Esophagus (tissue), 2 donors: ENCODE results near the gene GIMAP6. TPM values are rescaled to one million over a fixed set of nuclear protein-coding genes. Genes with fewer than 3 reads are reported as not detected.
"Not testable (repeated sequence)": the region's sequence is repeated elsewhere in the genome, so short reads cannot be mapped to it uniquely, and the experiment has no call there.

Experiments
- H3K27ac ChIP-seq, 2 donors: one replicate each; pipeline ENCODE4 v1.5.1; 2013; ENCODE audit warnings: low read depth in 2 of 2, mild to moderate bottlenecking in 2 of 2, inconsistent platforms in 1 of 2, low read length in 1 of 2, moderate library complexity in 1 of 2
- H3K27me3 ChIP-seq, 2 donors: one replicate each; pipeline ENCODE4 v1.6.1; 2013; ENCODE audit warnings: low read length in 2 of 2, control low read depth in 1 of 2, mild to moderate bottlenecking in 1 of 2; ENCODE audit not compliant: insufficient read depth in 2 of 2, control insufficient read depth in 1 of 2
- H3K36me3 ChIP-seq, 2 donors: one replicate each; pipeline ENCODE4 v1.6.1; 2013; ENCODE audit warnings: low read length in 1 of 2; ENCODE audit not compliant: control insufficient read depth in 2 of 2, insufficient read depth in 2 of 2
- H3K4me1 ChIP-seq, 2 donors: one replicate each; pipeline ENCODE4 v1.6.1; 2013; ENCODE audit warnings: low read length in 1 of 2; ENCODE audit not compliant: control insufficient read depth in 2 of 2, insufficient read depth in 2 of 2
- H3K4me3 ChIP-seq, 2 donors: one replicate each; pipeline ENCODE4 v1.5.1; 2013; ENCODE audit warnings: low read length in 2 of 2, mild to moderate bottlenecking in 2 of 2, low read depth in 1 of 2, moderate library complexity in 1 of 2
- H3K9me3 ChIP-seq, 2 donors: one replicate each; pipeline ENCODE4 v1.6.1; 2013; ENCODE audit warnings: mild to moderate bottlenecking in 2 of 2, low read depth in 1 of 2, low read length in 1 of 2, moderate library complexity in 1 of 2; ENCODE audit not compliant: control insufficient read depth in 2 of 2, insufficient read depth in 1 of 2
- WGBS, 2 donors: extraction: QIAGEN DNeasy Blood & Tissue Kit; methylation state at CpG; one replicate each; pipeline ENCODE4 v1.1.7; 2013; 5-methylcytosine and 5-hydroxymethylcytosine counted together
- polyA plus RNA-seq, 2 donors: library from polyadenylated mRNA; stranded (reverse); fragments of 200-250 nt; gene quantifications; one replicate each; pipeline ENCODE4 v1.2.3, GENCODE V29; 2013
- donor health status: healthy with polysubstance abuse.
- donor health status: Bipolar disorder and iron deficiency.

Gene GIMAP6
- polyA plus RNA-seq, 2 donors = 2.7 to 2.8 TPM

DNA sequence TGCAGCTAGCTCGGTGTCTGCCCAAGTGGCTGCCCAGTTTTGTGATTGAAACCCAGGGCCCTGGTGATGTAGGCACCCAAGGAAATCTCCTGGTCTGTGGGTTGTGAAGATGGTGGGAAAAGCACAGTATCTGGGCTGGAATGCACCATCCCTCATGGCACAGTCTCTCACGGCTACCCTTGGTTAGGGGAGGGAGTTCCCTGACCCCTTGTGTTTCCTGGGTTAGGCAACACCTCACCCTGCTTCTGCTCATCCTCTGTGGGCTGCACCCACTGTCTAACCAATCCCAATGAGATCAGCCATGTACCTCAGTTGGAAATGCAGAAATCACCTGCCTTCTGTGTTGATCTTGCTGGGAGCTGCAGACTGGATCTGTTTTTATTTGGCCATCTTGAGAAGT lies 37.4 kb downstream of the GIMAP6 start:
- Histone ChIP-seq H3K27ac (no peak overlapping the region), H3K4me1 (no peaks in the 10 kb centered on the region), H3K36me3 (no peaks in the 10 kb centered on the region), H3K27me3 (no peaks in the 10 kb centered on the region), H3K9me3 (peaks cover 5 to 6% of the 10 kb centered on the region in 2 donors), H3K4me3 (no peak overlapping the region)
- WGBS, 2 donors = 76 to 82% methylated on average over 2 of the region's 2 CpGs

- WGBS, 2 donors = 78 to 81% methylated on average over 1 of the region's 1 CpG
- H3K27ac ChIP-seq = no peak overlapping the region
- no peaks in the 10 kb centered on the region for H3K27me3 ChIP-seq
- no peaks in the 10 kb centered on the region for H3K4me1 ChIP-seq
- H3K4me3 ChIP-seq = no peak overlapping the region
- H3K9me3 ChIP-seq = no peaks in the 10 kb centered on the region
- H3K36me3 ChIP-seq = no peaks in the 10 kb centered on the region
Observed at GRCh38 chr7:150587551-150587950, 44.6 kb downstream of the GIMAP6 start.

GRCh38 chr7:150586785-150587152 lies 45.4 kb downstream of the GIMAP6 start:
- no peaks in the 10 kb centered on the region for H3K27me3 ChIP-seq
- no peaks in the 10 kb centered on the region for H3K4me1 ChIP-seq
- H3K36me3 ChIP-seq = no peaks in the 10 kb centered on the region
- H3K27ac ChIP-seq = peak overlapping the region; percentile 5 to 31
- no peak overlapping the region for H3K4me3 ChIP-seq
- no peaks in the 10 kb centered on the region for H3K9me3 ChIP-seq

DNA sequence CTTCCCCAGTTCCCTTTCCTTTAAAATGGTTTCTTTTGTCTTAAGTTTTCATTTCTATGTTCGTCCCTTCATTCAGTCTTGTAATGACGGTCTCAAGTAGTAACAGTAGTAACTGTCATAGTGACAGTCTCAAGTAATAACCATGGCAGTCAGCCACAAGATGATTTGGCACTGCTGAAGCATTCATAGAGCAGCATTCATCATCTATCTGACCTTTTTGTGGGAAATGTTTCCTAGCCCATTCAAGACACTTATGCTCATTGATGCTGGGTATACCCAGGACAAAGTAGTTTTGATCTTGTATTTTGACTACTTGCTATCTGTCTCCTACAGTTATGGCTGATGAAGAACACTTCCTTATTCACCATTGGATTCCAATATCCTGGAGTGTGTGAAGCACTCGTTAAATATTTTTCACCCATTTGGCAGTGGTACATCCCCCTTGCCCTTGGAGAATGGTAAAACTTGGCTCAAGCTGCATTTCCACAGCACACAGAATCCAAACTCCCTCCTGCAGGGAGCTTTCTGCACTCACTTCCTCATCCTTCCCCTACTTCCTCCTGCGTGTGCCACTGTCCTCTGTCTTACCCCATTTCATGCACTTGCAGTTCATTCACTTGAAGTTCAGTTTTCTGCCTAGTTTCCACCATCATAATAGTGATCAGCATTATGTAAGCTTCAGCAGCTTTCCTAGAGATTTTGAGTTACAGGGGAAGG lies 46.0 kb downstream of the GIMAP6 start:
- peak overlapping the region in 1 of 2 donors; percentile 7 for H3K27ac ChIP-seq
- H3K36me3 ChIP-seq = no peaks in the 10 kb centered on the region
- no peaks in the 10 kb centered on the region for H3K27me3 ChIP-seq
- H3K4me3 ChIP-seq = no peak overlapping the region
- H3K4me1 ChIP-seq = no peaks in the 10 kb centered on the region
- peaks cover 0 to 2% of the 10 kb centered on the region in 2 donors for H3K9me3 ChIP-seq
- 54 to 62% methylated on average over 4 of the region's 4 CpGs for WGBS, 2 donors

DNA sequence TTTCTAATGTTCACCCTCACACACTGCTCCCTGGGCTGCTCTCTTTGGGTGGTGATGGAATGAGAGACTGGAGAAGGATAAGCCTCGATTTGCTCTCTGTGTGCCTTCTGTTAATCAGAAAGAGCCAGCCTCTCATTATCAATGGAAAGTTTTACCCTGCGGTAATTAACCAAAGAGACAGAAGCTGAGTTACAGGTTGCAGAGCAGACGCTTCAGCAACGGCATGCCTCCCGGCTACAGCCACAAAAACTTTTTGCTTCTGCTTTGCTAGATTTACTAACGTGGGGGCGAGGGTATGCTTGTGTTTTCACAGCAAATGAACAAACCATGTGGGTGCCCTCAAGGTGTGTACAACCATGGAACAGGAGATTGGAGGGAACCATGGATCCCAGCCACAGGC lies 47.0 kb downstream of the GIMAP6 start:
- H3K4me1 ChIP-seq = no peaks in the 10 kb centered on the region
- H3K4me3 ChIP-seq = no peak overlapping the region
- no peaks in the 10 kb centered on the region for H3K27me3 ChIP-seq
- H3K9me3 ChIP-seq = peaks cover 0 to 2% of the 10 kb centered on the region in 2 donors
- 76 to 80% methylated on average over 7 of the region's 7 CpGs for WGBS, 2 donors
- H3K27ac ChIP-seq = no peak overlapping the region
- no peaks in the 10 kb centered on the region for H3K36me3 ChIP-seq

DNA sequence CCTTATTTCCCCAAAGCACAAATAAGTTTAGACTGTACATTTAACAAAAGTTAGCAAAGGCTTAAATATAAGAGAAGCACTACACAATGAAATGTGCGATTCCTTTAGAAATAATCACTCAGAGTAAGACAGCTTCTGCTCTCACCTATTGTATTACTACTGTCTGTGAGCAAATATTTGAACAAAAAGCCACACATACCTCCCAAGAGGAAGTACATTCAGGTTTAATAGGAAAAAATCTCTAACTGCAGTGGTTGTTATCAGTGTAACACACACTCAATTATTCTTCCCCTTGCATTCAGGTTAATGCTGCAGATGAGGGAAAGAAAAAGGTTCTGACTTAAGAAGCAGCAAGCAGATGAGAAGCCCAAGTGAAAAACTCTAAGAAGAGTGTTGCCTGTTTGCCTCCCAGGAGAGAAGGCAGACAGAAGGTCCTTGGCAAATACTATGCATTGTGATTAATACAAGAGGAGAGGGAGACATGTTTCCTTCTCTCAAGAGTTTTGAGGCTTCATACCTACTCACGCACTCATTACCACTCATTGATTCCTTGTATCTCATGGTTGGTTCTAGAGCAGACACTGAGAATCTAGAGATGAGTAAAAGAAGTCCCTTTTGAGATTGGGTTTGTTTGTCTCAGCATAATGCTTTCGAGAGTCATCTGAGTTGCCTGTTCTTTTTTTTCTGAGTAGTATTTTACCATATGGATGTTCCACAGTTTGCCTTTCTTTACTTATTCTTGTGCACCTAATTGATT lies 51.4 kb downstream of the GIMAP6 start:
- H3K4me3 ChIP-seq = no peak overlapping the region
- WGBS, 2 donors = 74 to 78% methylated on average over 3 of the region's 3 CpGs
- no peaks in the 10 kb centered on the region for H3K27me3 ChIP-seq
- H3K36me3 ChIP-seq = no peaks in the 10 kb centered on the region
- H3K4me1 ChIP-seq = no peaks in the 10 kb centered on the region
- H3K27ac ChIP-seq = no peak overlapping the region
- peaks cover 0 to 2% of the 10 kb centered on the region in 2 donors for H3K9me3 ChIP-seq

DNA sequence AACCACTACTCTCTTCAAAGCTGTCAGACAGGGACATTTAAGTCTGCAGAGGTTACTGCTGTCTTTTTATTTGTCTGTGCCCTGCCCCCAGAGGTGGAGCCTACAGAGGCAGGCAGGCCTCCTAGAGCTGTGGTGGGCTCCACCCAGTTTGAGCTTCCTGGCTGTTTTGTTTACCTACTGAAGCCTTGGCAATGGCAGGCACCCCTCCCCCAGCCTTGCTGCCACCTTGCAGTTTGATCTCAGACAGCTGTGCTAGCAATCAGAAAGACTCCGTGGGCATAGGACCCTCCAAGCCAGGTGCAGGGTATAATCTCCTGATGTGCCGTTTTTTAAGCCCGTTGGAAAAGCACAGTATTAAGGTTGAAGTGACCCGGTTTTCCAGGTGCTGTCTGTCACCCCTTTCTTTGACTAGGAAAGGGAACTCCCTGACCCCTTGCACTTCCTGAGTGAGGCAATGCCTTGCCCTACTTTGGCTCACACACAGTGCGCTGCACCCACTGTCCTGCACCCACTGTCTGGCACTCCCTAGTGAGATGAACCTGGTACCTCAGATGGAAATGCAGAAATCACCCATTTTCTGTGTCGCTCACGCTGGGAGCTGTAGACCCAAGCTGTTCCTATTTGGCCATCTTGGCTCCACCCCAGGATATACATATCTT lies 52.1 kb downstream of the GIMAP6 start:
- H3K27ac ChIP-seq, H3K9me3 ChIP-seq, H3K4me3 ChIP-seq, H3K4me1 ChIP-seq, H3K36me3 ChIP-seq, H3K27me3 ChIP-seq: not testable (repeated sequence)
- 66 to 74% methylated on average over 7 of the region's 7 CpGs for WGBS, 2 donors

Other genes with a start within 250 kb of the GIMAP6 start
- 1 to 10 TPM; 1.8 to 1.9 TPM for gene GIMAP8, start 181.8 kb downstream of the GIMAP6 start, polyA plus RNA-seq
- 10 to 100 TPM in 1 of 2 donors, 1 to 10 TPM in 1; 8.0 to 10.1 TPM for gene GIMAP7, start 117.5 kb downstream of the GIMAP6 start, polyA plus RNA-seq
- gene GIMAP4, start 65.0 kb downstream of the GIMAP6 start, polyA plus RNA-seq = 1 to 10 TPM; 4.6 to 5.3 TPM
- 1 to 10 TPM in 1 of 2 donors, under 1 TPM in 1; 0.90 to 2.1 TPM for gene GIMAP2, start 53.3 kb upstream of the GIMAP6 start, polyA plus RNA-seq
- 1 to 10 TPM; 1.2 to 1.5 TPM for gene GIMAP1, start 84.2 kb upstream of the GIMAP6 start, polyA plus RNA-seq
- gene GIMAP5, start 105.0 kb upstream of the GIMAP6 start, polyA plus RNA-seq = 1 to 10 TPM; 5.2 to 7.6 TPM
- gene TMEM176B, start 168.0 kb upstream of the GIMAP6 start, polyA plus RNA-seq = 10 to 100 TPM in 1 of 2 donors, 1 to 10 TPM in 1; 5.7 to 15.6 TPM
- gene TMEM176A, start 168.4 kb upstream of the GIMAP6 start, polyA plus RNA-seq = 1 to 10 TPM; 4.8 to 9.4 TPM
- gene AOC1, start 220.1 kb upstream of the GIMAP6 start, polyA plus RNA-seq = 1 to 10 TPM in 1 of 2 donors, under 1 TPM in 1; 0.75 to 1.6 TPM